GM12878 (cell line): ENCODE data around the gene MAP1LC3B. TPM values are rescaled to one million over a fixed set of nuclear protein-coding genes. Genes with fewer than 3 reads are reported as not detected.

Source experiments
- ASH2L ChIP-seq: fragments of 300-600, 200-600 bp; sonication (generic); IDR thresholded peaks from 2 replicates; pipeline ENCODE4 v1.6.1; 2017; ENCODE audit warnings: low read depth, mild to moderate bottlenecking, borderline replicate concordance
- ATF7 ChIP-seq: fragments of 450-650 bp; IDR thresholded peaks from 2 replicates; pipeline ENCODE4 v1.6.1; 2016; ENCODE audit warnings: low read depth, mild to moderate bottlenecking
- BACH1 ChIP-seq: fragments of 450-650 bp; IDR thresholded peaks from 2 replicates; pipeline ENCODE4 v1.6.1; 2017; ENCODE audit warnings: mild to moderate bottlenecking, borderline replicate concordance
- BRCA1 ChIP-seq: IDR thresholded peaks from 2 replicates; pipeline ENCODE4 v1.6.1; 2011; ENCODE audit warnings: low read depth, low read length, improper control_type of control experiment
- CBX3 ChIP-seq: fragments of 200-600 bp; sonication (generic); IDR thresholded peaks from 2 replicates; pipeline ENCODE4 v1.6.1; 2016; ENCODE audit warnings: low read depth, borderline replicate concordance
- CHD2 ChIP-seq: IDR thresholded peaks from 2 replicates; pipeline ENCODE4 v1.6.1; 2011; ENCODE audit warnings: low read depth, low read length, improper control_type of control experiment, borderline replicate concordance
- E4F1 ChIP-seq: fragments of 450-650 bp; IDR thresholded peaks from 2 replicates; pipeline ENCODE4 v1.6.1; 2018; ENCODE audit warnings: borderline replicate concordance, mild to moderate bottlenecking; ENCODE audit not compliant: partially characterized antibody
- FOXK2 ChIP-seq: fragments of 450-650 bp; IDR thresholded peaks from 2 replicates; pipeline ENCODE4 v1.6.1; 2017; ENCODE audit warnings: mild to moderate bottlenecking, moderate library complexity
- HDGF ChIP-seq: fragments of 450-650 bp; IDR thresholded peaks from 2 replicates; pipeline ENCODE4 v1.6.1; 2016; ENCODE audit warnings: antibody characterized with exemption
- JUND ChIP-seq: IDR thresholded peaks from 2 replicates; pipeline ENCODE4 v1.6.1; 2012; ENCODE audit warnings: low read depth, mild to moderate bottlenecking, low read length, improper control_type of control experiment, moderate library complexity
- KAT2A ChIP-seq: conservative IDR thresholded peaks from 2 replicates; pipeline ENCODE4 v1.6.1; 2011; ENCODE audit warnings: low read depth, low read length; ENCODE audit not compliant: control insufficient read depth
- MLLT1 ChIP-seq: fragments of 450-650 bp; IDR thresholded peaks from 2 replicates; pipeline ENCODE4 v1.6.1; 2016; ENCODE audit warnings: mild to moderate bottlenecking
- NR2C1 ChIP-seq: fragments of 450-650 bp; IDR thresholded peaks from 2 replicates; pipeline ENCODE4 v1.6.1; 2017; ENCODE audit warnings: antibody characterized with exemption, mild to moderate bottlenecking, moderate library complexity
- RAD21 ChIP-seq: IDR thresholded peaks from 2 replicates; pipeline ENCODE4 v1.6.1; 2011; ENCODE audit warnings: mild to moderate bottlenecking, low read depth, low read length, moderate library complexity; ENCODE audit not compliant: insufficient read depth
- RAD51 ChIP-seq: fragments of 450-650 bp; IDR thresholded peaks from 2 replicates; pipeline ENCODE4 v1.6.1; 2016; ENCODE audit warnings: moderate library complexity, mild to moderate bottlenecking, inconsistent platforms
- RB1 ChIP-seq: fragments of 450-650 bp; formaldehyde crosslinking; IDR thresholded peaks from 2 replicates; pipeline ENCODE4 v1.6.1; 2017; ENCODE audit warnings: mild to moderate bottlenecking, borderline replicate concordance
- SMAD5 ChIP-seq: IDR thresholded peaks from 2 replicates; pipeline ENCODE4 v1.6.1; 2016; ENCODE audit warnings: antibody characterized with exemption, low read depth
- TARDBP ChIP-seq: IDR thresholded peaks from 2 replicates; pipeline ENCODE4 v1.6.1; 2016; ENCODE audit warnings: borderline replicate concordance
- TBL1XR1 ChIP-seq: IDR thresholded peaks from 2 replicates; pipeline ENCODE4 v1.6.1; 2012; ENCODE audit warnings: low read depth, low read length, improper control_type of control experiment
- ZNF207 ChIP-seq: fragments of 450-650 bp; IDR thresholded peaks from 2 replicates; pipeline ENCODE4 v1.6.1; 2014; ENCODE audit warnings: antibody characterized with exemption, mild to moderate bottlenecking, borderline replicate concordance
- ZNF687 ChIP-seq: fragments of 450-650 bp; IDR thresholded peaks from 2 replicates; pipeline ENCODE4 v1.6.1; 2017; ENCODE audit warnings: mild to moderate bottlenecking, moderate library complexity
- polyA plus RNA-seq, 11 experiments: library from polyadenylated mRNA; depleted of rRNA in 4 of 11; unstranded in 6 of 11; stranded (reverse) in 5 of 11; fragments of >200 nt; fragmentation: Nextera tagmentation in 4 of 11; fragmentation: Illumina TruSeq in 1 of 11; extraction: Ambion mirVana in 4 of 11; extraction: Trizol in 1 of 11; gene quantifications; 1 replicate in 1 of 11; 2 replicates in 10 of 11; pipeline versions ENCODE4 v1.2.1 to v1.2.3, GENCODE V29; 2011 to 2016; ENCODE audit warnings: inconsistent platforms in 2 of 11, missing spikeins in 2 of 11, low read depth in 1 of 11
- total RNA-seq, 4 experiments: library from RNA; depleted of rRNA in 3 of 4; stranded (reverse); fragments of >200 nt in 3 of 4; fragmentation: Illumina TruSeq in 1 of 4; extraction: Trizol in 1 of 4; gene quantifications; 2 replicates each; pipeline versions ENCODE4 v1.2.1 to v1.2.3, GENCODE V29; 2013 to 2021
- TF ChIP-seq, protein P1 (sequence below): IDR thresholded peaks from 2 replicates; pipeline ENCODE4 v1.6.1; 2011; ENCODE audit warnings: mild to moderate bottlenecking, low read depth, low read length, moderate library complexity; ENCODE audit not compliant: insufficient replicate concordance

MAP1LC3B gene
- total and polyA plus RNA-seq, 10 of the 15 experiments (the other 5 are each of a cell fraction or from before 2014, with no cell fraction given), result 6.1 to 42.8 (median 13.7) TPM

GRCh38 chr16:87384162-87384874 is 7.8 kb upstream of the MAP1LC3B start (continued):
- TF ChIP-seq KAT2A (no peak), HDGF (no peak), ASH2L (peak; percentile 95; the same call in 1 of the 2 replicates), ZNF207 (no peak; the same call in 1 of the 2 replicates), BRCA1 (no peak), TBL1XR1 (no peak), E4F1 (no peak), RAD51 (no peak), FOXK2 (no peak), RB1 (0 out of 2 replicates have a peak, but pooled peaks have one; percentile 11), RAD21 (no peak), BACH1 (no peak), JUND (no peak), CBX3 (no peak), MLLT1 (no peak), ZNF687 (peak; percentile 48), NR2C1 (no peak), ATF7 (no peak), CHD2 (no peak), SMAD5 (no peak), TARDBP (no peak)
- TF ChIP-seq, protein P1, sequence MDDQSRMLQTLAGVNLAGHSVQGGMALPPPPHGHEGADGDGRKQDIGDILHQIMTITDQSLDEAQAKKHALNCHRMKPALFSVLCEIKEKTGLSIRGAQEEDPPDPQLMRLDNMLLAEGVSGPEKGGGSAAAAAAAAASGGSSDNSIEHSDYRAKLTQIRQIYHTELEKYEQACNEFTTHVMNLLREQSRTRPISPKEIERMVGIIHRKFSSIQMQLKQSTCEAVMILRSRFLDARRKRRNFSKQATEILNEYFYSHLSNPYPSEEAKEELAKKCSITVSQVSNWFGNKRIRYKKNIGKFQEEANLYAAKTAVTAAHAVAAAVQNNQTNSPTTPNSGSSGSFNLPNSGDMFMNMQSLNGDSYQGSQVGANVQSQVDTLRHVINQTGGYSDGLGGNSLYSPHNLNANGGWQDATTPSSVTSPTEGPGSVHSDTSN, result no peak
